Uterus (tissue), 4 donors: ENCODE data around the gene FAM221B. TPM values are rescaled to one million over a fixed set of nuclear protein-coding genes. Genes with fewer than 3 reads are reported as not detected.

Source experiments
- DNase-seq, 2 donors: peaks; one replicate each; pipeline ENCODE4 v3.0.0-alpha.2; 2019 to 2020
- H3K27ac ChIP-seq, 2 donors: fragments of 200-600 bp; sonication (generic); 1 replicate in 1 of 2; 2 replicates in 1 of 2; pipeline ENCODE4 v1.5.1; 2016 to 2018
- H3K27me3 ChIP-seq, 2 donors: fragments of 200-600 bp; sonication (generic); one replicate each; pipeline ENCODE4 v1.5.1; 2018 to 2019; ENCODE audit warnings: control low read depth in 1 of 2
- H3K36me3 ChIP-seq, 2 donors: fragments of 200-600 bp; sonication (generic); one replicate each; pipeline ENCODE4 v1.5.1; 2019; ENCODE audit warnings: control low read depth in 1 of 2
- H3K4me1 ChIP-seq, 2 donors: fragments of 200-600 bp; sonication (generic); one replicate each; pipeline ENCODE4 v1.5.1; 2018 to 2019; ENCODE audit warnings: control low read depth in 1 of 2
- H3K4me3 ChIP-seq, 2 donors: fragments of 200-600 bp; sonication (generic); 1 replicate in 1 of 2; 2 replicates in 1 of 2; pipeline ENCODE4 v1.5.1; 2018 to 2019; ENCODE audit warnings: mild to moderate bottlenecking in 1 of 2
- H3K9me3 ChIP-seq, 2 donors: fragments of 200-600 bp; sonication (generic); one replicate each; pipeline ENCODE4 v1.5.1; 2019; ENCODE audit warnings: control low read depth in 1 of 2
- CTCF ChIP-seq, 4 experiments: fragments of 200-600 bp in 2 of 4; fragments of 450-650 bp in 2 of 4; sonication (generic) in 2 of 4; IDR thresholded peaks; one replicate each; pipeline ENCODE4 v1.5.1; 2016 to 2019; ENCODE audit warnings: antibody characterized with exemption in 4 of 4, mild to moderate bottlenecking in 2 of 4, moderate library complexity in 1 of 4
- POLR2A ChIP-seq, 2 donors: fragments of 450-650 bp; IDR thresholded peaks; one replicate each; pipeline ENCODE4 v1.6.1; 2016; ENCODE audit warnings: antibody characterized with exemption in 2 of 2, mild to moderate bottlenecking in 1 of 2, moderate library complexity in 1 of 2
- intact Hi-C: fragments of 100-400 bp; cut with DNase I; formaldehyde crosslinking; loops from one replicate; pipeline ENCODE4 v1.15.1; 2023; ENCODE audit warnings: low total_unique reads
- total RNA-seq, 4 donors: library from RNA; depleted of rRNA in 3 of 4; stranded (reverse); fragments of >200 nt in 3 of 4; gene quantifications; one replicate each; pipeline versions ENCODE4 v1.1.0 to v1.2.4, GENCODE V29; 2014 to 2023
- donor health status: DM: yes; HTN: yes; CAD: no.

Gene FAM221B
- total RNA-seq, 4 donors from 2014 or later = not detected

GRCh38 chr9:35774907-35775635 is 53.5 kb downstream of the FAM221B start:
- Histone ChIP-seq H3K9me3 (no peaks in the 10 kb centered on the region), H3K4me3 (no peak overlapping the region), H3K4me1 (no peaks in the 10 kb centered on the region), H3K27ac (no peak overlapping the region), H3K36me3 (no peaks in the 10 kb centered on the region), H3K27me3 (no peaks in the 10 kb centered on the region)
- TF ChIP-seq POLR2A (IDR thresholded peaks at IDR 0.05) (no peak), CTCF (IDR thresholded peaks at IDR 0.05) (no peak)
- DNase-seq = no peak
- intact Hi-C loops = no loop called here

GRCh38 chr9:35771943-35772342 is 56.6 kb downstream of the FAM221B start:
- no peaks in the 10 kb centered on the region for H3K4me1 ChIP-seq
- H3K36me3 ChIP-seq = no peaks in the 10 kb centered on the region
- no peaks in the 10 kb centered on the region for H3K9me3 ChIP-seq
- intact Hi-C loops = no loop called here
- H3K27me3 ChIP-seq = no peaks in the 10 kb centered on the region
- no peak for TF ChIP-seq CTCF (IDR thresholded peaks at IDR 0.05)
- no peak for TF ChIP-seq POLR2A (IDR thresholded peaks at IDR 0.05)
- H3K27ac ChIP-seq = no peak overlapping the region
- H3K4me3 ChIP-seq = no peak overlapping the region
- no peak for DNase-seq

GRCh38 chr9:35771534-35771933 is 57.0 kb downstream of the FAM221B start:
- Histone ChIP-seq H3K4me1 (no peaks in the 10 kb centered on the region), H3K4me3 (no peak overlapping the region), H3K9me3 (no peaks in the 10 kb centered on the region), H3K36me3 (no peaks in the 10 kb centered on the region), H3K27me3 (no peaks in the 10 kb centered on the region), H3K27ac (peak overlapping the region in 1 of 2 donors; percentile 16)
- TF ChIP-seq POLR2A (IDR thresholded peaks at IDR 0.05) (no peak), CTCF (IDR thresholded peaks at IDR 0.05) (no peak)
- no peak for DNase-seq
- intact Hi-C loops = no loop called here

GRCh38 chr9:35771075-35771433 is 57.5 kb downstream of the FAM221B start:
- H3K4me3 ChIP-seq = no peak overlapping the region
- no peaks in the 10 kb centered on the region for H3K36me3 ChIP-seq
- H3K4me1 ChIP-seq = no peaks in the 10 kb centered on the region
- intact Hi-C loops = no loop called here
- peak overlapping the region in 1 of 2 donors; percentile 16 for H3K27ac ChIP-seq
- no peaks in the 10 kb centered on the region for H3K9me3 ChIP-seq
- H3K27me3 ChIP-seq = no peaks in the 10 kb centered on the region
- no peak for TF ChIP-seq POLR2A (IDR thresholded peaks at IDR 0.05)
- no peak for TF ChIP-seq CTCF (IDR thresholded peaks at IDR 0.05)
- DNase-seq = no peak

- Histone ChIP-seq H3K9me3 (no peaks in the 10 kb centered on the region), H3K4me3 (no peak overlapping the region), H3K4me1 (no peaks in the 10 kb centered on the region), H3K36me3 (no peaks in the 10 kb centered on the region), H3K27me3 (no peaks in the 10 kb centered on the region), H3K27ac (no peak overlapping the region)
- intact Hi-C loops = no loop called here
- TF ChIP-seq CTCF (IDR thresholded peaks at IDR 0.05) = no peak
- no peak for TF ChIP-seq POLR2A (IDR thresholded peaks at IDR 0.05)
- no peak for DNase-seq
These were observed 58.8 kb downstream of the FAM221B start for GRCh38 chr9:35769763-35770162.
